ENCODE data around the gene DMRTB1. TPM values are rescaled to one million over a fixed set of nuclear protein-coding genes. Genes with fewer than 3 reads are reported as not detected.
A peak's percentile ranks its signal among the peaks of the same experiment; 100 is the strongest.

Gene DMRTB1
- total RNA-seq, 1 experiment from 2014 or later, result not detected

DNA sequence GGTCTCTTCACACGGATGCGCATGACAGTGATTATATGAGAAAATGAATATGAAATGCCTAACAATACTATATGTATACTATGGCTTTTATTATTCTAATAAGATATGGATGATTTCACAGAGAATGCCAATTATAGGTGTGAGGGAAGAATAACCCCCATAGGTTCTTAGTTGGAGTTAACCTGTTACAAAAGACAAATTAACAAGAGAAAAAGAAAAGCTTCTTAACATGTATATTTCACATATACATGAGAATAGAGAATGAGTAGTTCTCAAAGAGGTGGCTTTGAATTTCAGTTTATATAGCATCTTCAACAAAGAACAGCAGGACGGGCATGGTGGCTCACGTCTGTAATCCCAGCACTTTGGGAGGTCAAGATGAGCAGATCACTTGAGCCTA, 24.0 kb upstream of the DMRTB1 start:
- DNase-seq (ENCODE audit: low spot score), result no peak

GRCh38 chr1:53438427-53439336, 20.5 kb upstream of the DMRTB1 start:
- DNase-seq (ENCODE audit: low spot score), result no peak

DNA sequence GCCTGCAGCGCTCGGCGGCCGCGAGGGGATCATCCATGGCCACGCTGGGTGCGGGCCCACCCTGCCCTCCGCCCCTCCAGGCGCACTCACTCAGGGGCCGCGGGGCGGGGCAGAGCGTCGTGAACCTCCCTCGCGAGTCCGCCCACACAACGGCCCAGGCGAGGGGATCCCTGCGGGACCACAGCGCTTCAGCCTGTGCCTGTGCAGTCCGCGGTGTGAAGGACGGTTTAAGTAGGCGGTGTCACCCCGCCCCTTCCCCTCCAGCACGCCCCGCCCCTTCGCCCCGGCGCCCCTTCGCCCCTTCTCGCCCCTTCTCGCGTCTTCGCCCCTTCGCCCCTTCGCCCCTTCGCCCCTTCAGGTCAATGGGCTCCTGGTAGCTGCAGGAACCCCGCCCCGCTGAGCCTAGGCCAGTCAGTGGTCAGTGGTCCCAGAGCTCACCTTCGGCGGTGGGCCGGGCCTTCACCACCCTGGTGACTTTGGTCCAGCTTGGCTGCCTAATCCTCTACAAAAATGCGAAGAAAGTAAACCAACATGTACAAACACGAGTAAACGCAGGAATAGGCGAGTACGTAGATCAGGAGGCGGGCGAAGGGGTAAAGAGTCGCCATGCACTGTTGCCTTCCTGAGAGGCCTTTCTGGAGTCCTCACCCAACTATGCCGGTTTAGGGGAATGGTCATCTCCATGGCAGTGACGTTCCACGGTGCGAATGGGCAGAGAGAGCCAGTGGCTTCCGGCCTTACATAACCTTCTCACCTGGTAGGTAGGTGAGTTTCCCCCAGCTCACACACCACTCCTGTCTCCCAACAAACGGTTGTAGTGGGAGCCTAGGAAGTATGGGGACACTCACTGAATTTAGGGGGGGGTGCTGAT, 19.6 kb upstream of the DMRTB1 start:
- no peak for DNase-seq (ENCODE audit: low spot score)

GRCh38 chr1:53440633-53441032, 18.6 kb upstream of the DMRTB1 start:
- no peak for DNase-seq (ENCODE audit: low spot score)

DNA sequence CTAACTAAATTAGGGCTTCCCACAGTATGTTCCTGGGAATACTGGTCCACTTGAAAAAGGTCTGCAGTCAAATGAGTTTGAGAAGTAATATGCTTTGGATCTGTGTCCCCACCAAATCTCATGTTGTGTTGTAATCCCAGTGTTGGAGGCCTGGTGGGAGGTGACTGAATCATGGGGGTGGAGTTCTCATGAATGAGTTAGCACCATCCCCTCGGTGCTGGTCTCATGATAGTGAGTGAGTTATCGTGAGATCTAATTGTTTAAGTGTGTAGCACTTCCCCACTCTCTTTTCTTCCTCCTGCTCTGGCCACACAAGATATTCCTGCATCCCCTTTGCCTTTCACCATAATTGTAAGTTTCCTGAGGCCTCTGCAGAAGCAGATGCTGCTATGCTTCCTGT, 16.9 kb upstream of the DMRTB1 start:
- DNase-seq (ENCODE audit: low spot score), result peak; percentile 64

GRCh38 chr1:53446051-53446450, 13.1 kb upstream of the DMRTB1 start:
- DNase-seq (ENCODE audit: low spot score), result no peak

GRCh38 chr1:53447413-53447812, 11.8 kb upstream of the DMRTB1 start:
- no peak for DNase-seq (ENCODE audit: low spot score)

DNA sequence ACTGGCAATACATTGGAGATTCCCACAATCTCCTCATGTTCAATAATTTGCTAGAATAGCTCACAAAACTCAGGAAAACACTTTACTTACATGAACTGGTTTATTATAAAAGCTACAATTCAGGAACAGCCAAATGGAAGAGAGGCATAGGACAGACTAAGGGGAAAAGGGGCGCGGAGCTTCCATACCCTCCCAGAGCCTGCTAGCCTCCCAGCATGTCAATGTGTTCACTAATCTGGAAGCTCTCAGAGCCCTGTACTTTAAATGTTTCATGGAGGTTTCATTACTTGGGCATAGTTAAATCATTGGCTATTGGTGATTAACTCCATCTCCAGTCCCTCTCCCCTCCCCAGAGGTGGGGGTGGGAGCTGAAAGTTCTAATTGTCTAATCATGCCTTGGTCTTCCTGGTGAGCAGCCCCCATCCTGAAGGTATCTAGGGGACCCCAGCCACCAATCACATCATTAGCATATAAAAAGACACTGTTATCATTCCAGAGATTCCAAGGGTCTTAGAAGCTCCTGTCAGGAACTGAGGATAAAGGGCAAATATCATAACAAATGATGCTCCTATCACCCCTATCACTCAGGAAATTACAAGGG, 10.9 kb upstream of the DMRTB1 start:
- peak; percentile 22 for DNase-seq (ENCODE audit: low spot score)

DNA sequence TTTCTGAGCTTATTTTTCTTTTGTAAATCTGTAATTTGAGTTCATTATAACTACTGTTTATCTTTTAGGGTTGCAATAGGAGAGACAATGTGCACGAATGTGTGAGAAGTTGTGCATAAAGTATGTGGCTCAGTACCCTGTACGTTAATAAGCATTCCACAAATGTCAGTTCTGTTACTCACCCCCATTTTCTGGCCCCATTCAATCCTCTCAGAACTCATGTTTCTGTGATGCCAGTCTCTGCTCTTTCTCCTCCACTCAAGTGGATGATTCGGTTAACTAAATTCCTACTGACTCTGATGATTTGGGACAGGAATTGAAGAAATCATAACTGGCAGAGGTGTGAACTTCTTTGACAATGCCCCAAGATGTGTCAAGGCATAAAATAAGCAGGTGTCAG, 10.2 kb upstream of the DMRTB1 start:
- DNase-seq (ENCODE audit: low spot score), result peak; percentile 74

GRCh38 chr1:53449693-53450092, 9.5 kb upstream of the DMRTB1 start:
- DNase-seq (ENCODE audit: low spot score), result no peak

GRCh38 chr1:53450225-53450624, 9.0 kb upstream of the DMRTB1 start:
- DNase-seq (ENCODE audit: low spot score), result no peak

DNA sequence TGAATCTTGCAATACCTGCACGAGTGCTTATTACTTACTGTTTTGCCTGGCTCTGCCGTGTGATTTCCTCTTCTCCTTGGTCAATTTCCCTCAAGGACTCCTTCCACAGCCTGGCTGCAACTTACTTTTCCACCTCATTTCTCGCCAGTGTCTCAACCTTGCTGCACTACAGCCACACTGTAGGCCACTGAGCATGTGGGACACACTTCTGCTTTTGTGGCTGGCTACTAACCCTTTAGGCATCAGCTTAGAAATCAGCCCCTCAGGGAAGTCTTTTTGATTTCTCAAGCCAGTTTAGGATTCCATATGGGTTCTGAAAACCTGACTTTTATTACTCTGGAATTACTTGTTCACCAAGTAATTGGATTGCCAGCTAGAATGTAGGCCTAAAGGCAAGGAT, 5.2 kb upstream of the DMRTB1 start:
- DNase-seq (ENCODE audit: low spot score), result no peak

- no peak for DNase-seq (ENCODE audit: low spot score)
Measured at GRCh38 chr1:53455364-53455991, 3.7 kb upstream of the DMRTB1 start.

GRCh38 chr1:53458634-53459033, 565 bp upstream of the DMRTB1 start:
- no peak for DNase-seq (ENCODE audit: low spot score)

DNA sequence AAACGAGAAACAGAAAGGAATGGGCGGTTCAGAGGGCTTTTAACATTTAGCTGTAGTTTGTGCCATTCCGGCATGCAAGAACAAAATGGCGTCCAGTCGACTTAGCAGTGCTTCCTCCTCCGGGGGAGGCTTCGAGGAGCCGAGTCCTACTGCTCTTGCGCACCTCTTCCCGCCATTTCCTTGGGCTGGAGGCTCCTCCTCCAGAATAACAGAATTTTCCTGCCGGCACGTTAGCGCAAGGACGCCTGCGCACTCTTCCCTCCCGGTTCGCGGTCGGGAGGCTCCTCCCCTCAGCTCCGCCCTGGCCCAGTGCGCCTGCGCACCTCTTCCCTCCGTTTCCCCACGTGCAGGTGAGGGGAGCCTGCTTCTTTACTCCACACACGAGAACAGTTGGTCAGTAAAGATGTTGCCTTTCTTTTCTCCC, 1.0 kb downstream of the DMRTB1 start:
- no peak for DNase-seq (ENCODE audit: low spot score)

GRCh38 chr1:53460666-53461322, 1.6 kb downstream of the DMRTB1 start:
- DNase-seq (ENCODE audit: low spot score), result no peak

DNA sequence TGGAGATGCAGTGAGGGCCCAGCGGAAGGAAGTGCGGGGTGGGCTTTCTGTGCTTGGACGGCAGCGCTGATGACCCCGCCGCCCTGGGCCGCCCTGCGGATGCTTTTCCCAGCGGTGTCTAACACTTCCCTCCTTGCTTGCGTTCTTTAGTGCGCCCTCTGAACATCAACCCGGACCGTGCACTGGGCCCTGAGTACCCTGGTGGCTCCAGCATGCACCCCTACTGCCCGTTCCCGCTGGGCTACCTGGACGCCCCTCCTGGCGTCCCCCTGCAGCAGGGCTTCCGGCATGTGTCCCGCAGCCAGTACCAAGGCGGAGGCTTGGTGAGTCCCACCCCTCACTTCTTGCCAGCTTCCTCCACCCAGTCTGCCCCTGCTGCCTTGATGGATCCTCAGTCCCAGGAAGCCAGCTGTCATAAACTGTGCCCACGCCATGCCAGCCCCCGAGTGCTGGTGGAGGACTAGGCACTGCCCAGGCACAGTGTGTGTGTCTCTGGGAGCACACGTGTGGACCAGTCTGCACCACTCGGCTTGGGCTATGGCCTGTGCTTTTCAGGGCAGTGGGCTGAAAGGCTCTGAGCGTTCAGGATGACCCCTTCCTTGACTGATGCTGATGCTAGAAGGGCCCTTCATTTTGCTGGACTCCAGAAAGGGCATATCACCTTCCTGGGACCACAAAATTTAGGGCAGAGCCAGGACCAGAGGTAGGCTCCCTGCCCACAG, 2.3 kb downstream of the DMRTB1 start:
- no peak for DNase-seq (ENCODE audit: low spot score)

- DNase-seq (ENCODE audit: low spot score), result no peak
Measured at GRCh38 chr1:53462193-53462592, 3.0 kb downstream of the DMRTB1 start.

DNA sequence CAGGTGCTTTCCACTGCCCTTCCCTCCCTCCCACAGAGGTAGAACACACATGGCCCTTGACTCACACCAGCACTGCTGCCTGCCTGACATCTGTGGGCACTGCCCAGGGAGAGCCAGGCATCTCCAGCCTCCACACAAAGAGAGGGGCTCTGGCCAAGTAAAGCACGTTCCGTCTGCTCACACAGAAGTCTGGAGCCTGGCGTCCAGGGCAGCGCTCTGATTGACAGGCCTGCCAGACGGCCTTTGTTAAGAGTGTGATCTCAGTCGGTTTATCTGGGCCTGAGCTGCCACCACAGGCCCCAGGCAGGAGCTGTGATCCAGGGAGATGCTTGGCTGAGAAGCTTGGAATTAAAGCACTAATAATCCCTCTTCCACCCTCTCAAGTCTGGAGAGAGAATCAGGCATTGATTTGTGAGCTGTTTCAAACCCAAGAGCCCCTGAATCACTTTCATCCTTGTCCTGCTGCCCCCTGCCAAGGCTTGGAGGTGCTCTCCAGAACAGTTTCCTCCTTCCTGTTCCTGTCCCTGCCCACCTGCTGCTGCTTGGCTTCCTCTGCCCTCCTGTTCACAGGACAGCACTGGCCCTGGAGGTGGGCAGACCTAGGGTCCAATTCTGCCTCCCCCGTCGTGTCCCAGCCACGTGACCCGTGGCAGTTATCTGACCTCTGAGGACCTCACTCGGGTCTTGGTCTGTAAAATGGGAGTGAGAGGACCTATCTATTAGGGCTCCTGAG, 3.7 kb downstream of the DMRTB1 start:
- no peak for DNase-seq (ENCODE audit: low spot score)

Measured in A172 (cell line).